Activated CD4-positive, alpha-beta T cell treated with anti-CD3 and anti-CD28 coated beads, Interleukin-2, Interleukin-4, amounts not matched to agents 100 ng/mL and 50 ng/mL, durations not matched to agents 16 hours and 8 hours (primary cell): ENCODE data around the gene GABBR1.

Source experiments
- DNase-seq: peaks from one replicate; pipeline ENCODE4 v3.0.0-alpha.2; 2020; ENCODE audit warnings: low spot score

GABBR1 gene

DNA sequence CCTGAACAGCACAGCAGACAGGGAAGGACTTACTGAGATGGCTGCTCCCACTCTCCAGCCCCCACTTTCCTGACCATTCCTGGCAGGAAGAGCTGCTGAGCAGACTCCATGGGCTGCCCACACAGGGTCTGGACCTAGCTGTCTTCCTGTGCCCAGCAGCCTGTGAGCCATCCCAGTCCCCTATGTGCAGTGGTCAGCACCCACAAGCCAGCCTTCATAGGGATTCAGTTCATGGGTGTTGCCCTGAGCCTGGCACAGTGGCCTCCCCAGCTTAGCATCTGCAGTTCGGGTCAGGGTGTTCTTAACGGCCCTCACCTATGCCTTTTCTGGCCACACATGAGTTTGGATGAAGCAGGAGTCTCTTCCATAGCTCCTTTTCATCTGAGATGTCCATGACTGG lies 105.4 kb downstream of the GABBR1 start:
- DNase-seq = no peak

DNA sequence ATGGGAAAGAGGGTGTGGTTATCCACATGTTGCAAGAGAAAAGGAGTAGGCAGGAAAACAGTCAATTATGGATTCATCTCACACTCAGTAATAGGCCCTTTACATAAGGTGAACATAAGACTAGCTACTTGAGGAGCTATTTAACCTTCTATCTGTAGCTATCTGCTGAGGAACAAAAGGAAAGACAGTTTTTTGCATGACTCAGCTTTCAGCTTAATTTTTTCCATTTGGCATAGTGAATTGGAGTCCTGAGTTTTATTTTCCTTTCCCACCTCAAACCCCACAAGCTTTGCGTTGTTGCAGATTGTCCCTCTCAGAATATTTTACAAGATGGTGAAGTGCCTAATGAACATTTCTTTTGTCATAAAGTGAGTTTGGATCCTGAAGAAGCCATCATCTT lies 105.9 kb downstream of the GABBR1 start:
- no peak for DNase-seq

- no peak for DNase-seq
These were observed 107.7 kb downstream of the GABBR1 start for GRCh38 chr6:29525311-29525639.

DNA sequence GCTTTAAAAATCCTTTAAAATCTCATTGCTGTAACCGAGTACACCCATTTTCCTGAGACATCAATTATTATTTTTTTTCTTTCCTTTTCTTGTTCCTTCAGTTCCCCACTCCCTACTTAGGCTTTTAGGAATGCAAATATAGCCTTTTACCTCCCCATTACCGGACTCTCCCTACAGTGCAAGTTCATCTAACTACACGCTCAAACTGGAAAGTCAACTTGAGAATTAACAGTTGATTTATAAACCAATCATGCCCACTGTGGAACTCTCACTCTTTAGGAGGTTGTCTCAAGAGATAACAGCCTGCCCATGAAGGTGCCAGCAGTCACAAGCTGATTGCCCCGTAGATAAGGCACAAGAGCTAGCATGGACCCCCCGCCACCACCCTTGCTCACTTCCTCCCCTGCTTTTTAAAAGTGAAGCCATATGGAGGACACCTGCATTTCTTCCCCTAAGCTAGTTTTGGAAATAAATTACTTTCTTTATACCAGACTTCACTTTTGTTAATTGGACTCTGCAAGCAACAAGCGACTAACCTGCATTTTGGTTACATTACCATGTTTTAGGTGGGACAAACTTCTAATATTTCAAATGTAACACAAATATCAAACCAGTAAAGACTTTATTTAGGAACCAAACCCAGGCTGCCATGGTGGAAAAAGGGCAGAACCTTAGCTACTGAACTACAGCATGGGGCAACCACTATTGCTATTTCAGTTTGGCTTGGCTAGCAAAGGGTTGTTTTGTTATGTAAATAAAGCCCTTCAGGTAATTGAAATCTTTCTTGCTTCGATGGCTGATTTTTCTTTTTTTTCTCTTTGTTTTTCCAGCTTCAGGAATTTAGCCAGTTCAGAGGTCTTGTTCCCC lies 108.3 kb downstream of the GABBR1 start:
- DNase-seq = no peak

DNA sequence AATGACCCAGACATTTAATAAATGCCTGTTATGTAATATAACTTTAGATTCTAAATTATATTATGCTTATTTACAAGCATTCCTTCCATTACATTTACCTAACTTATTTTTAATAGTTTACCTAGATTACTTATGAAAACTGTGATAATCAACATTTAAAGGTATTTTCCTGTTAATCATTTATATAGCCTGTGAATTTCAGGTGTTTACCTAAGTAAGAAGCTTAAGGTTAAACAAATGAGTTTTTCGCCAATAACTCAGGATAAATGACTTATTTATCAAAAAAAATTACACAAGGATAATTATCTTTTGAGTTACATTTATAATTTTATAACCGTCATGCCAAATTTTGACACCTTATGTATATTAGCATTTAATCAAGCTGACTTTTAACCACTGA lies 108.9 kb downstream of the GABBR1 start:
- DNase-seq = no peak

DNA sequence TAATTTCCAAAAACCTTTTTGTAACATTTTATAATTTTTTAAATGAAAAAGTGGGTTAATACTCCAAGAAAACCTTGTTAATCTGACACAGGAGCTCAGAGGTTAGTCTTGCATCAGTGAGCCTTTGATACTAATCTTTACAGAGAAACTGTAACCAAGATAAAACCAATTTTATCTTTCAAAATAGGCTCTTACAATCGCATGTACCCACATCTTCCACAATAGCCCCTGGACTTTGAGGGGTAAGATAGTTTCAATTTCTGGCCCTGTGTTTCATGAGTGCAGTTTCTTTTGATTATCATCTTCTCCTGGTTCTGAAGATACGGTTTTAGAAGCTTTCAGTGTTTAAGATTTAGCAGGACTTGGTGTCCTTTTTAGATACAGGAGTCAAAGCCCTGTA lies 110.8 kb downstream of the GABBR1 start:
- no peak for DNase-seq

DNA sequence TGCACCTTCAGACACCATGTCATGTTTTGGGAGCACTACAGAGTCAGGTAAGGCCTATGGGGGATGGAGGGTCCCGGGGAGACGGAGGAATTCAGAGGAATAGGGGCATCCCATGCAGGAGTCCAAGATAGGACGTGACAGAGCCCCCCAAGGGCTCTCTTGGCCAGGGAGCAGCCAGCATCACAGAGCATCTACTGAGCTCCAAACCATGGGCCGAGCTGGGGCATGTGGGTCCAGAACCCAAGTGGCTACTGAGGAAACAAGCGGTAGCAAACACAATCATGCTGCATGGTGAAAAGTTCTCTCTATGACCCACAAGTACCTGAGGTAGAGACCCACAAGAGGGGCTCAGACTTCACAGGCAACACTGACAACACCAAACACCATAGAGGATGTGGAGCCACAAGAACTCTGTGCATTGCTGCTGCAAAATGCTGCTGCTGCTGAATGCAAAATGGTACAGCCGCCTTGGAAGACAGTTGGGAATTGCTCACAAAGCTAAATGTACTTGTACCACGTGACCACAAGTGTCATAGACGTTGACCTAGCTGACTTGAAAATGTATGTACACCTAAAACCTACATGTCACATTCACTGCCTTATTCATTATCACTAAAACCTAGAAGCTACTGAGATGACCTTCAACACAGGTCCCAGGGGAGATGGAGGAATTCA lies 111.8 kb downstream of the GABBR1 start:
- no peak for DNase-seq

GRCh38 chr6:29520232-29520631 lies 112.8 kb downstream of the GABBR1 start:
- DNase-seq = no peak

DNA sequence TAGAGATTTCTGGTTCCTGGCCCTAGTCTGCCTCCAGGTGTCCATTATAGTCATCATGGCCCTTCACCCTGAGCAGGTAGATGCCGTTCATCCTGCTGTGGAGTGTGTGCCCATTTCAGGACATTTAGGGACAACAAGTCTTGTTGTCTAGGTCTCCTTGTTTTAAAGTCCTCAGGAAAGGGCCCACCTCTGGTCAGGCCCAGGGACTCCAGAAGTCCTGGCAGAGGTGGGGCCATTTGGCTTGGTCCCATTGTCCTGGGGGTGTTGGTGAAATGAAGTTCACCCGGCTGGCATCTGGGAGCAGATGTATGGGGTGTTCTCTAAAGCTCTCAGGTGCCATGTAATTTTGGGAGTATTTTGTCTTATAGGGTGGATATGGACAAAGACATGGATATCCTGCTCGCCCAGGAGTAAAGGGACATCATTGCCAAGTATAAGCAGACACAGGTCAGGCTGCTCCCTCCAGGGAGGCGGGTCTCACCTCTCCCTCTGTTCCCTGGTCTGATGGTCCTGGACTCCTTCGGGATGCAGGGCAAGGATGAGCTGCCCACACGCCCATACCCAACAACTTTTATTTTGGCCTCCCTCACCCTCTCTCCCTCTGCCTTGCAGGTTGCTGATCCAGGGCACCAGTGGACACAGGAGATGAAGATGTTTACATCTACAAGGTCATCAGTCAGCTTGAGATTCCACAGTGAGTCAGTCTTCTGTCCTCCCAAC lies 113.5 kb downstream of the GABBR1 start:
- no peak for DNase-seq

- no peak for DNase-seq
These were observed 115.1 kb downstream of the GABBR1 start for GRCh38 chr6:29517728-29518440.

- DNase-seq = no peak
These were observed 115.7 kb downstream of the GABBR1 start for GRCh38 chr6:29517245-29517644.

GRCh38 chr6:29516108-29516507 lies 116.9 kb downstream of the GABBR1 start:
- peak; percentile 66 for DNase-seq

- no peak for DNase-seq
These were observed 122.2 kb downstream of the GABBR1 start for GRCh38 chr6:29510746-29511300.

- no peak for DNase-seq
These were observed 122.8 kb downstream of the GABBR1 start for GRCh38 chr6:29510202-29510601.
